ENCODE data around the gene UBE2U. TPM values are rescaled to one million over a fixed set of nuclear protein-coding genes. Genes with fewer than 3 reads are reported as not detected.
"Not testable (repeated sequence)": the region's sequence is repeated elsewhere in the genome, so short reads cannot be mapped to it uniquely, and the experiment has no call there.

The UBE2U gene
- total RNA-seq, 1 experiment from 2014 or later: not detected

DNA sequence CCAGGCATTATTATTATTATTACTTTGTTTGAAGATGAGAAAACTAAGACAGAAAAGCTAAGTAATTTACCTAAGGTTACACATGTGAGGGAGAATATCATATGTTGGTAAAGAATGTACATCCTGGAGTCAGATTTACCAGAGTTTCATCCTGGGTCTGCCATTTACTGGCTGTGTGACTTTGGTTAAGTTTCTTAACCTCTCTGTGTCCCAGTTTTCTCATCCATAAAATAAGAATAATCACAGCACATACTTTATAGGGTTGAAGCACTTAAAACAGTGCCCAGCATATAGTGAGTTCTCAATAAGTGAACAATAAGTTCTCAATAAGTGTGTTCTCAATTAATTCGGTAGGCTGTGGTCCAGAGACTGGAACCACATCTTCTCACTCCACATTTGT lies 32.5 kb downstream of the UBE2U start:
- no peaks in the 10 kb centered on the region for H3K27me3 ChIP-seq (replicated peaks)
- H3K4me1 ChIP-seq (replicated peaks): no peaks in the 10 kb centered on the region
- no peak for DNase-seq (ENCODE audit: low read depth in 1 of 2, low spot score in 2 of 2)
- no peak overlapping the region for H3K4me3 ChIP-seq
- no peaks in the 10 kb centered on the region for H3K36me3 ChIP-seq
- H3K9me3 ChIP-seq (replicated peaks): no peaks in the 10 kb centered on the region
- H3K27ac ChIP-seq: no peak overlapping the region

DNA sequence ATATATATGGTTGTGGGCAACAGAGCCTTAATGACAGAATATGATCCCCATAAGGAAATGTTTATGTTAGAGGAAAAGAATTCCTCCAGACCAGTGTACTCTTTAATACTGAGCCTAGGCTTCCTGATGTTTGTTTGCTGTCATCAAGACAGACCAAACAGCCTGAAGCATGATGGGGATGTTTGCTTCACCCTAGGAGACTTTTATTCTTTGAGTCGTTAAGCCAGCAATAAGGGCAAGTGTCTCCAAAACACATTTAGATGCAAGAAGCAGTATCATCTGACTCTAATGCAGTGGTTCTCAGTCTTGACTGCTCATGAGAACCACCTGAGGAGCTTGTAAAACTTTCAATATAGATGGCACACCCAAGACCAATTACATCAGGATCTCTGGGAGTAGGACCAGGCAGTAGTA lies 33.1 kb downstream of the UBE2U start:
- Histone ChIP-seq H3K27me3 (replicated peaks) (no peaks in the 10 kb centered on the region), H3K4me1 (replicated peaks) (no peaks in the 10 kb centered on the region), H3K9me3 (replicated peaks) (no peaks in the 10 kb centered on the region), H3K36me3 (no peaks in the 10 kb centered on the region), H3K4me3 (no peak overlapping the region), H3K27ac (no peak overlapping the region)
- DNase-seq (ENCODE audit: low read depth in 1 of 2, low spot score in 2 of 2): no peak

DNA sequence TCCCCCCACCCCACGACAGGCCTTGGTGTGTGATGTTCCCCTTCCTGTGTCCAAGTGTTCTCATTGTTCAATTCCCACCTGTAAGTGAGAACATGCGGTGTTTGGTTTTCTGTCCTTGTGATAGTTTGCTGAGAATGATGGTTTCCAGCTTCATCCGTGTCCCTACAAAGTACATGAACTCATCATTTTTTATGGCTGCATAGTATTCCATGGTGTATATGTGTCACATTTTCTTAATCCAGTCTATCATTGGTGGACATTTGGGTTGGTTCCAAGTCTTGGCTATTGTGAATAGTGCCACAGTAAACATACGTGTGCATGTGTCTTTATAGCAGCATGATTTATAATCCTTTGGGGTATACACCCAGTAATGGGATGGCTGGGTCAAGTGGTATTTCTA lies 36.1 kb downstream of the UBE2U start:
- H3K9me3 ChIP-seq (replicated peaks); H3K4me1 ChIP-seq (replicated peaks); H3K36me3 ChIP-seq; DNase-seq (ENCODE audit: low read depth in 1 of 2, low spot score in 2 of 2); H3K27me3 ChIP-seq (replicated peaks); H3K4me3 ChIP-seq; H3K27ac ChIP-seq: not testable (repeated sequence)

DNA sequence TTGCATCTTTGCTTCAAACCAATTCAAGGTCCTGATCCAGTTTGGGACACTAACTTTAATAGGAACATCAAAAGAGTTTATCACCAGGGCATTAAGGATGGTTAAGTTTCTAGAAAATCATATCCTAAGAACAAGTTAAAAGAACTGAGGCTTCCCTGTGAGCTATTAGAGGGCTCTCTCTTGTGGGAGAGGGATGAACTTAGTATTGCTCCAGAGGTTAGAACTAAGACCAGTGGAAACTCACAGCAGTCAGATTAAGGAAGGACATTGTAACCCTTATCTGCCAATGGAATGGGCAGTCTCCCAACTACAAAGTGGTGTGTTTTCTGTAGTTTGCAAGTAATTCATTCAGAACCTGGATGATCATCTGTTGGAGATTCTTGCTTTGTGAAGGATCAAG lies 36.8 kb downstream of the UBE2U start:
- H3K4me3 ChIP-seq: no peak overlapping the region
- H3K9me3 ChIP-seq (replicated peaks): no peaks in the 10 kb centered on the region
- H3K36me3 ChIP-seq: no peaks in the 10 kb centered on the region
- peaks cover 4% of the 10 kb centered on the region; the same call in 1 of the 2 replicates for H3K4me1 ChIP-seq (replicated peaks)
- no peak for DNase-seq (ENCODE audit: low read depth in 1 of 2, low spot score in 2 of 2)
- H3K27ac ChIP-seq: no peak overlapping the region
- no peaks in the 10 kb centered on the region for H3K27me3 ChIP-seq (replicated peaks)

DNA sequence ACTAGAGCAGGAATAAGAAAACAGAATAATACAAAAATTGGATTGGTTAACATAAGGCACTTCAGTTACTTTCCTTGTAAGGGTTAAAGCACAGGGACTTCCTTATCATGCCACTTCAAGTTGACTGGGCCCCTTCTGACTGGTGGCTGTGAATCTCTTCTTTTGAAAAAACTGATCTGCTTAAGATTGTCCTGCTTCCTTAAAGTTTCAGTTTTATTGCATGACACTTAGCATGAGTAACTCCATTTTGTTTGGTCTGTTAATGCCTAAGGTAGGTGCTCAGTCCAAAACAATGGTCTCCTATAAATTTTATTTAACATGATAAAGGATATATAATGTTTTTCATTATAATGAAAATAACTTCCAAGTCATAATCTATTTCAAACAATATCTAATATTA lies 37.6 kb downstream of the UBE2U start:
- Histone ChIP-seq H3K36me3 (no peaks in the 10 kb centered on the region), H3K27ac (no peak overlapping the region), H3K4me1 (replicated peaks) (peaks cover 4% of the 10 kb centered on the region; the same call in 1 of the 2 replicates), H3K4me3 (no peak overlapping the region), H3K9me3 (replicated peaks) (no peaks in the 10 kb centered on the region), H3K27me3 (replicated peaks) (no peaks in the 10 kb centered on the region)
- no peak for DNase-seq (ENCODE audit: low read depth in 1 of 2, low spot score in 2 of 2)

DNA sequence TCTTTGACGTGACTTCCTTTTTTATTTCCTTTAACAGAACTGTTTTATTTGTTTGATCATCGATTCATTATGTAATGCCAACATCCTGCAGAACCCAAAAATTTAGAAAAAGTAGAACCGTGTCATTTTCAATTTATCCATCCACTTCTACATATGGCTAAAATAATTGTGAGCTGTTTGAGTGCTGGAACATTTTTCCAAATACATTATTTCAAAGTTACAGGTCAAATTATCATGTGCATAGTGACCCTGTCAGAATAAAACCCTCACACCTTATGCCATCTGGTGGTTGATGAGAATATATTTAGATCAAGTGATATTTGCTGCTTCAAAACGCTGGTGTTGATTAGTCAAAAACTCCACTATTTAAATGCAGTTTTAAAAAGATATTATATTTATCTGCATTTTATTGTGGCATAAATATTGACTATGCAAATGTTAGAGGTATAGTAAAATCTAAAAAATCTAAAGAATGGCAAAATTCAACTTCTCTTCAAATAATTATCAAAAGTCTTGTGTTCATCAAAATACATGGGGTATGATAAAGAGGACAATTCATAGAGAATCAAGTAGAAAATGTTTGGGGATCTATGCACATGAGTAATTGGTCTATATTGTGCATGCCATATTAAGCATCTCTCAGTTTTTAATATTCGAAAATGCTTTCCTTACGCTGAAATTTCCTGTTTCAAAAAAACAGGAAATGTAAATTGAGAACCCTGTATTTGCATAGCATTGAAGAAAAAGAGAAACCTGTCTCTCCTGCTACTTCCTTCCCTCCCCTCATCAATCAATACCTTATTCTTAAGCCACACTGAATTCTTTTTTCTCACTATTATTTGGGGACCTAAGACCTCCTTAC lies 39.7 kb downstream of the UBE2U start:
- Histone ChIP-seq H3K9me3 (replicated peaks) (no peaks in the 10 kb centered on the region), H3K4me1 (replicated peaks) (peaks cover 4% of the 10 kb centered on the region; the same call in 1 of the 2 replicates), H3K36me3 (no peaks in the 10 kb centered on the region), H3K4me3 (no peak overlapping the region), H3K27ac (no peak overlapping the region), H3K27me3 (replicated peaks) (no peaks in the 10 kb centered on the region)
- DNase-seq (ENCODE audit: low read depth in 1 of 2, low spot score in 2 of 2): peak in 1 of 2 experiments; percentile 28

DNA sequence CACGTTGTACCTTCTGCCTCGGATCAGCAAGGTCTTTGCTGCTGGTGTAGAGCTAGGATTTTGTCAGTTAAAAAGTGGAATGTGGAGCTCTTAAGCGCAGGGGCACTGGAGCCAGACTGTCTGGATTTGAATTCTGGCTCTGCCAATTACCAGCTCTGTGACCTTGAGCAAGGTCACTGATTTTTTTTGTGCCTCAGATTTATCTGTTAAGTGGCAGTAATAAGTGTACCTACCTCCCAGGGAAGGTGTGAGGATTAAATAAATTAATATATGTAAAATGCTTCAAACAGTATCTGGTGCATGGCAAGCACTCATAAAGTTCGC lies 40.3 kb downstream of the UBE2U start:
- Histone ChIP-seq H3K36me3 (no peaks in the 10 kb centered on the region), H3K27ac (no peak overlapping the region), H3K4me1 (replicated peaks) (peaks cover 4% of the 10 kb centered on the region; the same call in 1 of the 2 replicates), H3K4me3 (no peak overlapping the region), H3K27me3 (replicated peaks) (no peaks in the 10 kb centered on the region), H3K9me3 (replicated peaks) (no peaks in the 10 kb centered on the region)
- no peak for DNase-seq (ENCODE audit: low read depth in 1 of 2, low spot score in 2 of 2)

DNA sequence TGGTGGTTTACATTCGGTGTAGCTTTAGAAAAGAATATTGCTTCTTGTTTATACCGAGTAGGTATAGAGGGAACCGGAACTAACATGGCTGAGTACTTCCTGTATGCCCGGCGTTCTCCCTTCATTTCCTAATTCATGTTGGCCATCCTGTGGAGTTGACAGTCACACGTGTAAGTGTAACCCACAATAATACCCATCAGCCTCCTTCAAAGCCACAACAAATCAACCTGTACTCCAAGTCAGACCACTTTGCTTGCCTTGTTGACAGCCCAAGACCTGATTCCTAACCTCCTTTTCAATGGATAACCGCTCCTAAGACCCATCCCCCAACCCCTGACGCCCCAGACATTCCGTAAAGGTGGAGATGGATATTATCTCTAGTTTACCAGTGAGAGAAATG lies 42.1 kb downstream of the UBE2U start:
- Histone ChIP-seq H3K4me3 (no peak overlapping the region), H3K27me3 (replicated peaks) (no peaks in the 10 kb centered on the region), H3K36me3 (no peaks in the 10 kb centered on the region), H3K4me1 (replicated peaks) (peaks cover 4% of the 10 kb centered on the region; the same call in 1 of the 2 replicates), H3K27ac (no peak overlapping the region), H3K9me3 (replicated peaks) (no peaks in the 10 kb centered on the region)
- DNase-seq (ENCODE audit: low read depth in 1 of 2, low spot score in 2 of 2): no peak

DNA sequence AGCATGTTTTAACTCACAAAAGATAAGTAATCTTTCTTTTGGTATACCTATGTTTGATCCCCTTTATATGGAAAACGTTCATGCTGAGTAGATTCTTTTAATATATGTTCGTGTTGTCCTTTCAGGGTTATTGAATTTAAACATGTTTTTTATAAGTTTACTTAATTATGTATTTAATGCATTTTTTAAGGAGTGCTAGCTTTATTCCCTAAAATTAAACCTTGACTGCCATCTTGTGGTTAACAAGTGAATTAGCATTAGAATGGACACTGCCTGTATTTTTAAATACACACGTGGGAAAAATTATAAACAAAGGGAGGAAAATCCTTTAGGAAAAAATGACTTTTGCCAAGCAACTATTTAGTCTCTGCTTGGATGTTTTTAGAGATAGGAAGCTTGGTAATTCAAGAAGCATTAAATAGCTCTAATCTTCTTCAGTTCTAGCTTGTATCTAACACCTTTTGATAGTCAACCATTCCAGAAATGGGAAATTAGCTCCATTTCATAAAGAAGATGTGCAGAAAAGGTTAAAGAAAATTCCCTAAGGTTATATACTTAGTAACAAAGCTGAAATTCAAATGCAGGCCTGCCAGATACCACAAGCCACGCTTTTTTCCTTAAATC lies 43.0 kb downstream of the UBE2U start:
- Histone ChIP-seq H3K27ac (no peak overlapping the region), H3K36me3 (no peaks in the 10 kb centered on the region)
- peak in 1 of 2 experiments; percentile 39 for DNase-seq (ENCODE audit: low read depth in 1 of 2, low spot score in 2 of 2)

DNA sequence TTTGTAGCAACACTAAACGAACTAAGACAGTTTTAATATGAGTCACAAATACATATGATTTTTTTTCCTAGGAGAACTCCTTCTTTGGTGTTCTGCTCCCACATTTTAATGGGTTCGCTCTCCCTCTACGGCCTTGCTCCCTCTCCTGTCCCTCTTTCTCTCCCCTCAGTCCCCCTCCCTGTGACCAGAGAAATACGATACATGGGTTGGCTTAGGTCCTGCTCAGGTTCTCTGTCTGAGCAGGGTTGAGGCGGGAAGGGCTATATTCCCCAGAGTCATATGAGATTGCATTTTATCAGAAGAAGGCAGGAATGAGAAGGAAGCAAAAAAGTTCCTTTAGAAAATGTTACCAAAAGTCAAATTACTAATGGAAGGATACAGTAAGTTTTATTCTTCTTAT lies 44.6 kb downstream of the UBE2U start:
- no peak overlapping the region for H3K4me3 ChIP-seq
- no peak for DNase-seq (ENCODE audit: low read depth in 1 of 2, low spot score in 2 of 2)
- H3K36me3 ChIP-seq: no peaks in the 10 kb centered on the region
- H3K27ac ChIP-seq: no peak overlapping the region
- peaks cover 4% of the 10 kb centered on the region; the same call in 1 of the 2 replicates for H3K4me1 ChIP-seq (replicated peaks)
- no peaks in the 10 kb centered on the region for H3K9me3 ChIP-seq (replicated peaks)
- H3K27me3 ChIP-seq (replicated peaks): no peaks in the 10 kb centered on the region

More for the DNA sequence above, 43.0 kb downstream of the UBE2U start:
- Histone ChIP-seq H3K4me1 (replicated peaks) (peaks cover 4% of the 10 kb centered on the region; the same call in 1 of the 2 replicates), H3K27me3 (replicated peaks) (no peaks in the 10 kb centered on the region), H3K9me3 (replicated peaks) (no peaks in the 10 kb centered on the region), H3K4me3 (no peak overlapping the region)

DNA sequence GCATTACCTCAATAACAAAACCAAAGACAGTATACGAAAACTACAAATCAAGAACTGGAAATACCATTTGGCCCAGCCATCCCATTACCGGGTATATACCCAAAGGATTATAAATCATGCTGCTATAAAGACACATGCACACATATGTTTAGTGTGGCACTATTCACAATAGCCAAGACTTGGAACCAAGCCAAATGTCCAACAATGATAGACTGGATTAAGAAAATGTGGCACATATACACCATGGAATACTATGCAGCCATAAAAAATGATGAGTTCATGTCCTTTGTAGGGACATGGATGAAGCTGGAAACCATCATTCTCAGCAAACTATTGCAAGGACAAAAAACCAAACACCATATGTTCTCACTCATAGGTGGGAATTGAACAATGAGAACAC lies 47.0 kb downstream of the UBE2U start:
- H3K4me3 ChIP-seq; DNase-seq (ENCODE audit: low read depth in 1 of 2, low spot score in 2 of 2); H3K36me3 ChIP-seq; H3K4me1 ChIP-seq (replicated peaks); H3K9me3 ChIP-seq (replicated peaks); H3K27me3 ChIP-seq (replicated peaks); H3K27ac ChIP-seq: not testable (repeated sequence)

DNA sequence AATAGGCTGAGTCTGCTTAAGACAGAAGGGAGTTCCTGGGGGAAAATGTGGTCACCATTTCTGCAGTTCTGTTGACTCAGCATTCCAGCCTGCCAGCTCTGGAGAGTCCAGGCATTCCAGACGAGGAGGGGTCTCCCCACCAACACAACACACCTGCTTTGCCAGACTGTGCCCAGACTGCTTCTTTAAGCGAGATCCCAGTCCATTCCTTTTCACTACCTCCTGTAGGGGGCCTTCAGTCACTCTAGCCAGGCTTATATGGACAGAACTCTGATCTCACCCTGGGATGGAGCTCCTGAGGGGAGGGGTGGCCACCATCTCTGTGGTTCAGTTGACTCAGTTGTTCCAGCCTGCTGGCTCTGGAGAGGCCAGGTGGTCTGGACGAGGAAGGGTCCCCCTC lies 48.5 kb downstream of the UBE2U start:
- Histone ChIP-seq H3K27me3 (replicated peaks) (peaks cover 3% of the 10 kb centered on the region), H3K36me3 (no peaks in the 10 kb centered on the region), H3K27ac (no peak overlapping the region), H3K4me3 (no peak overlapping the region), H3K4me1 (replicated peaks) (no peaks in the 10 kb centered on the region), H3K9me3 (replicated peaks) (no peaks in the 10 kb centered on the region)
- DNase-seq (ENCODE audit: low read depth in 1 of 2, low spot score in 2 of 2): no peak

DNA sequence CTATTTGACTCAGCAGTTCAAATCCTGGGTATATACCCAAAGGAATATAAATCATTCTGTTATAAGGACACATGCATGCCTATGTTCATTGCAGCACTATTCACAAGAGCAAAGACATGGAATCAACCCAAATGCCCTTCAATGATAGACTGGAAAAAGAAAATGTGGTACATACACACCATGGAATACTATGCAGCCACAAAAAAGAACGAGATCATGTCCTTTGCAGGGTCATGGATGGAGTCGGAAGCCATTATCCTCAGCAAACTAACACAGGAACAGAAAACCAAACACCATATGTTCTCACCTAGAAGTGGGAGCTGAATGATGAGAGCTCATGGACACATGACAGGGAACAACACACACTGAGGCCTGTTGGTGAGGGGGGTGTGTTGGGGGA lies 53.8 kb downstream of the UBE2U start:
- not testable (repeated sequence) for DNase-seq (ENCODE audit: low read depth in 1 of 2, low spot score in 2 of 2); H3K36me3 ChIP-seq; H3K4me1 ChIP-seq (replicated peaks); H3K9me3 ChIP-seq (replicated peaks); H3K27ac ChIP-seq; H3K27me3 ChIP-seq (replicated peaks); H3K4me3 ChIP-seq

DNA sequence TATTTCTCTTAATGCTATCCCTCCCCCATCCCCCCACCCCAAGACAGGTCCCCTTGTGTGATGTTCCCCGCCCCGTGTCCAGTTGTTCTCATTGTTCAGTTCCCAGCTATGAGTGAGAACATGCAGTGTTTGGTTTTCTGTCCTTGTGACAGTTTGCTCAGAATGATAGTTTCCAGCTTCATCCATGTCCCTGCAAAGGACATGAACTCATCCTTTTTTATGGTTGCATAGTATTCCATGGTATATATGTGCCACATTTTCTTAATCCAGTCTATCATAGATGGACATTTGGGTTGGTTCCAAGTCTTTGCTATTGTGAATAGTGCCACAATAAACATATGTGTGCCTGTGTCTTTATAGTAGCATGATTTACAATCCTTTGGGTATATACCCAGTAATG lies 55.0 kb downstream of the UBE2U start:
- H3K4me1 ChIP-seq (replicated peaks); H3K27me3 ChIP-seq (replicated peaks); H3K27ac ChIP-seq; DNase-seq (ENCODE audit: low read depth in 1 of 2, low spot score in 2 of 2); H3K4me3 ChIP-seq; H3K9me3 ChIP-seq (replicated peaks); H3K36me3 ChIP-seq: not testable (repeated sequence)

Measured in SJSA1 (cell line).